Mononuclear cell (primary cell): Measurements from ENCODE around the gene FARS2. TPM values are rescaled to one million over a fixed set of nuclear protein-coding genes. Genes with fewer than 3 reads are reported as not detected.

ENCODE experiments used
- H3K27me3 ChIP-seq: 2 replicates; pipeline ENCODE4 v1.6.0; 2011; ENCODE audit warnings: low read length, control low read depth; ENCODE audit not compliant: insufficient read depth
- H3K4me1 ChIP-seq: 2 replicates; pipeline ENCODE4 v1.5.1; 2011; ENCODE audit warnings: mild to moderate bottlenecking, low read length, control low read depth; ENCODE audit not compliant: insufficient read depth
- H3K4me3 ChIP-seq: 2 replicates; pipeline ENCODE4 v1.5.1; 2011; ENCODE audit warnings: mild to moderate bottlenecking, low read length, moderate library complexity
- H3K9me3 ChIP-seq: 2 replicates; pipeline ENCODE4 v1.5.1; 2011; ENCODE audit warnings: low read depth, mild to moderate bottlenecking, control low read depth, low read length
- total RNA-seq: library from RNA; depleted of rRNA; stranded (reverse); fragments of >200 nt; gene quantifications from one replicate; pipeline ENCODE4 v1.2.3, GENCODE V29; 2012

The FARS2 gene
- total RNA-seq, 1 donor, result 13.5 TPM

GRCh38 chr6:5416250-5416649 is 154.9 kb downstream of the FARS2 start:
- Histone ChIP-seq H3K4me1 (no peaks in the 10 kb centered on the region), H3K27me3 (no peaks in the 10 kb centered on the region), H3K9me3 (no peaks in the 10 kb centered on the region)

GRCh38 chr6:5422321-5422915 is 161.1 kb downstream of the FARS2 start:
- H3K4me1 ChIP-seq, result no peaks in the 10 kb centered on the region
- no peak overlapping the region for H3K4me3 ChIP-seq
- no peaks in the 10 kb centered on the region for H3K9me3 ChIP-seq
- H3K27me3 ChIP-seq, result no peaks in the 10 kb centered on the region

More at GRCh38 chr6:5416250-5416649, 154.9 kb downstream of the FARS2 start:
- H3K4me3 ChIP-seq, result no peak overlapping the region

- Histone ChIP-seq H3K27me3 (no peaks in the 10 kb centered on the region), H3K4me1 (no peaks in the 10 kb centered on the region), H3K4me3 (no peak overlapping the region), H3K9me3 (no peaks in the 10 kb centered on the region)
These were observed 161.9 kb downstream of the FARS2 start for GRCh38 chr6:5423251-5423650.

GRCh38 chr6:5424726-5425125 is 163.4 kb downstream of the FARS2 start:
- Histone ChIP-seq H3K27me3 (no peaks in the 10 kb centered on the region), H3K9me3 (no peaks in the 10 kb centered on the region), H3K4me3 (no peak overlapping the region), H3K4me1 (no peaks in the 10 kb centered on the region)

- Histone ChIP-seq H3K9me3 (no peaks in the 10 kb centered on the region), H3K27me3 (no peaks in the 10 kb centered on the region), H3K4me3 (no peak overlapping the region), H3K4me1 (no peaks in the 10 kb centered on the region)
These were observed 164.0 kb downstream of the FARS2 start for GRCh38 chr6:5425267-5425666.

GRCh38 chr6:5425797-5426196 is 164.5 kb downstream of the FARS2 start:
- Histone ChIP-seq H3K27me3 (no peaks in the 10 kb centered on the region), H3K4me3 (no peak overlapping the region), H3K4me1 (no peaks in the 10 kb centered on the region), H3K9me3 (no peaks in the 10 kb centered on the region)

- Histone ChIP-seq H3K27me3 (no peaks in the 10 kb centered on the region), H3K9me3 (no peaks in the 10 kb centered on the region), H3K4me1 (no peaks in the 10 kb centered on the region), H3K4me3 (no peak overlapping the region)
These were observed 166.3 kb downstream of the FARS2 start for GRCh38 chr6:5427586-5427985.

- H3K4me3 ChIP-seq, result no peak overlapping the region
- peaks cover 9% of the 10 kb centered on the region for H3K9me3 ChIP-seq
- no peaks in the 10 kb centered on the region for H3K4me1 ChIP-seq
- H3K27me3 ChIP-seq, result no peaks in the 10 kb centered on the region
These were observed 172.0 kb downstream of the FARS2 start for GRCh38 chr6:5433324-5433723.

GRCh38 chr6:5435449-5435848 is 174.1 kb downstream of the FARS2 start:
- Histone ChIP-seq H3K4me1 (no peaks in the 10 kb centered on the region), H3K4me3 (no peak overlapping the region), H3K9me3 (peaks cover 9% of the 10 kb centered on the region), H3K27me3 (no peaks in the 10 kb centered on the region)

GRCh38 chr6:5438922-5439584 is 177.7 kb downstream of the FARS2 start:
- H3K27me3 ChIP-seq, result no peaks in the 10 kb centered on the region
- H3K4me1 ChIP-seq, result no peaks in the 10 kb centered on the region
- peaks cover 9% of the 10 kb centered on the region for H3K9me3 ChIP-seq
- no peak overlapping the region for H3K4me3 ChIP-seq

- Histone ChIP-seq H3K4me3 (no peak overlapping the region), H3K4me1 (no peaks in the 10 kb centered on the region), H3K9me3 (peaks cover 9% of the 10 kb centered on the region), H3K27me3 (no peaks in the 10 kb centered on the region)
These were observed 178.4 kb downstream of the FARS2 start for GRCh38 chr6:5439749-5440148.

- H3K9me3 ChIP-seq, result peaks cover 4% of the 10 kb centered on the region
- H3K27me3 ChIP-seq, result no peaks in the 10 kb centered on the region
- no peaks in the 10 kb centered on the region for H3K4me1 ChIP-seq
- no peak overlapping the region for H3K4me3 ChIP-seq
These were observed 181.0 kb downstream of the FARS2 start for GRCh38 chr6:5442319-5442718.

- Histone ChIP-seq H3K9me3 (no peaks in the 10 kb centered on the region), H3K4me3 (no peak overlapping the region), H3K4me1 (no peaks in the 10 kb centered on the region), H3K27me3 (no peaks in the 10 kb centered on the region)
These were observed 181.6 kb downstream of the FARS2 start for GRCh38 chr6:5442916-5443315.

- Histone ChIP-seq H3K9me3 (no peaks in the 10 kb centered on the region), H3K27me3 (no peaks in the 10 kb centered on the region), H3K4me3 (no peak overlapping the region), H3K4me1 (no peaks in the 10 kb centered on the region)
These were observed 182.2 kb downstream of the FARS2 start for GRCh38 chr6:5443491-5443890.

GRCh38 chr6:5446362-5447075 is 185.2 kb downstream of the FARS2 start:
- Histone ChIP-seq H3K4me3 (no peak overlapping the region), H3K9me3 (no peaks in the 10 kb centered on the region), H3K27me3 (no peaks in the 10 kb centered on the region), H3K4me1 (no peaks in the 10 kb centered on the region)
